AG10803 (cell line): ENCODE measurements around the gene DENND5B.

ENCODE experiments used
- DNase-seq: peaks from one replicate; pipeline ENCODE4 v3.0.0; 2010; ENCODE audit warnings: low read depth
- H3K4me3 ChIP-seq: 2 replicates; pipeline ENCODE4 v1.5.1; 2011; ENCODE audit warnings: mild to moderate bottlenecking, low read length, control low read depth
- CTCF ChIP-seq: conservative IDR thresholded peaks from 2 replicates; pipeline ENCODE4 v1.5.1; 2011; ENCODE audit warnings: mild to moderate bottlenecking, low read length, control low read depth, inconsistent platforms

The DENND5B gene

GRCh38 chr12:31474751-31475150, 116.2 kb downstream of the DENND5B start:
- no peak for DNase-seq
- H3K4me3 ChIP-seq = no peak overlapping the region
- no peak for TF ChIP-seq CTCF

- TF ChIP-seq CTCF = no peak
- no peak overlapping the region for H3K4me3 ChIP-seq
- DNase-seq = no peak
Observed at GRCh38 chr12:31471823-31472222, 119.1 kb downstream of the DENND5B start.

GRCh38 chr12:31471051-31471450, 119.9 kb downstream of the DENND5B start:
- DNase-seq = no peak
- H3K4me3 ChIP-seq = no peak overlapping the region

GRCh38 chr12:31470459-31470858, 120.5 kb downstream of the DENND5B start:
- no peak for DNase-seq
- no peak for TF ChIP-seq CTCF
- no peak overlapping the region for H3K4me3 ChIP-seq

More at GRCh38 chr12:31471051-31471450, 119.9 kb downstream of the DENND5B start:
- TF ChIP-seq CTCF = no peak

GRCh38 chr12:31466768-31467167, 124.2 kb downstream of the DENND5B start:
- TF ChIP-seq CTCF = no peak
- no peak for DNase-seq
- H3K4me3 ChIP-seq = no peak overlapping the region

GRCh38 chr12:31465002-31465401, 125.9 kb downstream of the DENND5B start:
- TF ChIP-seq CTCF = no peak
- H3K4me3 ChIP-seq = no peak overlapping the region
- DNase-seq = no peak

- TF ChIP-seq CTCF = no peak
- no peak for DNase-seq
Observed at GRCh38 chr12:31460024-31460423, 130.9 kb downstream of the DENND5B start.

More at GRCh38 chr12:31460024-31460423, 130.9 kb downstream of the DENND5B start:
- H3K4me3 ChIP-seq = no peak overlapping the region
